Measurements from ENCODE around the gene TENM4. TPM values are rescaled to one million over a fixed set of nuclear protein-coding genes. Genes with fewer than 3 reads are reported as not detected.

Gene TENM4
- total RNA-seq, 1 donor from 2014 or later: not detected

DNA sequence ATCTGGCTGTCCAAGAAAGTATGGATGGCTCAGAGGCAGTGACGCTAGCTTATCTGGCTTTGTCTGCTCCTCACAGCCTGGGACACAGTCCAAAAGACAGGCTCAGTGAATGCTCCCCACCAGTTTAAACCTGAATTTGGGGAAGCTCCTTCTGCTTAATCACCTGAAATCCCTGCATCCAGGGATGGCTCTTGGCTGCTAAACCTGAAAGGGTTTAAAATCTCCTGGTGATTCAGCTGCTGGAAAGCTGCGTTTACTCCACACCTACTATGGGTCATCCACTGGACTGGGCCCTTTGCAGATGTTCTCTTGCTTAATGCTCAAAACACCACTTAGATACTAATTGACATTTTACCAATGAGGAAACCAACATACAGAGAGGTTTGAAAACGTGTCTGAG, 564.2 kb downstream of the TENM4 start:
- H3K4me3 Mint-ChIP-seq (ENCODE audit: low read depth): no peak overlapping the region

DNA sequence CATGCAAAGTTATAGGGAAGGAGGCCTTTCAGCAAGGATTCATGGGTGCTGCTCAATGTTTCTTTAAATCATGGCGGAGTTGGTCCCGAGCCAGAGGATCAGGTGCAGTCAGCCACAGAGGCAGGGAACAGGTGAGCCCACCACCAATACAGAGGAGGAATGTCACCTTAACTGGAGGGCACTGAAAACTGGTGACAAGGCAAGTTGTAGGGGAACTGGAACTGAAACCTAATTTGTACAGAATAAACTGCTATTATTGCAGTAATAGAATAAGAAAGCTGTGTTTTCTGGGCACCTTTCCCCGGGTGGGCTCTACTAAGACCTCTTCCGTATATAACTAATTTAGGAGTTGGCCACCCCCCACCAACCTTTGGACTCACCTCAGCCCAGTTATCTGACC, 570.2 kb downstream of the TENM4 start:
- Mint-ChIP-seq H3K4me3 (ENCODE audit: low read depth) (no peak overlapping the region), H3K36me3 (ENCODE audit: low read depth) (no peaks in the 10 kb centered on the region), H3K27ac (no peak overlapping the region), H3K27me3 (ENCODE audit: low read depth) (peaks cover 8% of the 10 kb centered on the region), H3K4me1 (ENCODE audit: low read depth) (no peaks in the 10 kb centered on the region), H3K9me3 (no peaks in the 10 kb centered on the region)
- intact Hi-C loops (cut with micrococcal nuclease): no loop called here
- no peak for DNase-seq (ENCODE audit: low spot score)

More for the DNA sequence above, 564.2 kb downstream of the TENM4 start:
- Mint-ChIP-seq H3K9me3 (peaks cover 9% of the 10 kb centered on the region), H3K4me1 (ENCODE audit: low read depth) (no peaks in the 10 kb centered on the region), H3K36me3 (ENCODE audit: low read depth) (no peaks in the 10 kb centered on the region), H3K27me3 (ENCODE audit: low read depth) (no peaks in the 10 kb centered on the region), H3K27ac (no peak overlapping the region)
- DNase-seq (ENCODE audit: low spot score): no peak
- intact Hi-C loops (cut with micrococcal nuclease): no loop called here

GRCh38 chr11:78869293-78869692, 571.5 kb downstream of the TENM4 start:
- intact Hi-C loops (cut with micrococcal nuclease): no loop called here
- H3K27me3 Mint-ChIP-seq (ENCODE audit: low read depth): peaks cover 8% of the 10 kb centered on the region
- H3K9me3 Mint-ChIP-seq: no peaks in the 10 kb centered on the region
- H3K27ac Mint-ChIP-seq: no peak overlapping the region
- DNase-seq (ENCODE audit: low spot score): no peak
- H3K36me3 Mint-ChIP-seq (ENCODE audit: low read depth): no peaks in the 10 kb centered on the region
- H3K4me3 Mint-ChIP-seq (ENCODE audit: low read depth): no peak overlapping the region
- H3K4me1 Mint-ChIP-seq (ENCODE audit: low read depth): no peaks in the 10 kb centered on the region

- H3K27me3 Mint-ChIP-seq (ENCODE audit: low read depth): peaks cover 8% of the 10 kb centered on the region
- H3K4me1 Mint-ChIP-seq (ENCODE audit: low read depth): no peaks in the 10 kb centered on the region
- H3K9me3 Mint-ChIP-seq: no peaks in the 10 kb centered on the region
- no peak overlapping the region for H3K4me3 Mint-ChIP-seq (ENCODE audit: low read depth)
- intact Hi-C loops (cut with micrococcal nuclease): no loop called here
- no peak for DNase-seq (ENCODE audit: low spot score)
- H3K27ac Mint-ChIP-seq: no peak overlapping the region
- H3K36me3 Mint-ChIP-seq (ENCODE audit: low read depth): no peaks in the 10 kb centered on the region
Measured at GRCh38 chr11:78868563-78868962, 572.3 kb downstream of the TENM4 start.

DNA sequence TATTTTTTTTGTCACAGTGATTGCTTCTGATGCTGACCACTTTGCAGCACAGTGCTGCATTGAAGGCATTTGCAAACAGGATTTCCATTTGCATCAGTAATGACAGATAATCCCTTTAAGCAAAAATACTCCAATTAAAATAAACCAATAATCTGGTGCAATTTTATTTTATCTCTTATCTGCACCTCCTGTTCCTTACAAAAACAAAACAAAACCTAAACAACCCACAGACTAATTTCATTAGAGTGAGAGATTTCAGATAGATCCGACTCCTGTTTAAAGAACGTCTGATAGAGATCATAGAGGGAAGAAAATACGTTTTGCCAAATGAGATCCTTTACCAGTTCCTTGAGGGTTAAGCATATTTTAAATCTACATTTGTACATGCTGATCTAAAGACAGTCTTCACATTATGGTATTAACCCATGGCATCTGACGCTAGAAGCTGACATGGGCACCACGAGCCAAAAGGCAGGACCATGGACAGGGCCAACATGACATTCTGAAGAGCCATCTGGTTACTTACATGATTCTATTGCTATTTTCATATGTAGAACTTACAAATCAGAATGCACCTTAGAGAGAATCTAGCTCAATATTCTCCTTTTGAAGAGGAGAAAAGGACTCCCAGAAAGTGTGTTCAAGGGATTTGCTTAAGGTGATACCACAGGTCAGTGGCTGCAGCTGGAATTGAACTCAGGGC, 580.0 kb downstream of the TENM4 start:
- Mint-ChIP-seq H3K36me3 (ENCODE audit: low read depth) (no peaks in the 10 kb centered on the region), H3K4me1 (ENCODE audit: low read depth) (no peaks in the 10 kb centered on the region), H3K9me3 (no peaks in the 10 kb centered on the region), H3K27ac (no peak overlapping the region), H3K4me3 (ENCODE audit: low read depth) (no peak overlapping the region), H3K27me3 (ENCODE audit: low read depth) (peaks cover 2% of the 10 kb centered on the region)
- no peak for DNase-seq (ENCODE audit: low spot score)
- intact Hi-C loops (cut with micrococcal nuclease): no loop called here

DNA sequence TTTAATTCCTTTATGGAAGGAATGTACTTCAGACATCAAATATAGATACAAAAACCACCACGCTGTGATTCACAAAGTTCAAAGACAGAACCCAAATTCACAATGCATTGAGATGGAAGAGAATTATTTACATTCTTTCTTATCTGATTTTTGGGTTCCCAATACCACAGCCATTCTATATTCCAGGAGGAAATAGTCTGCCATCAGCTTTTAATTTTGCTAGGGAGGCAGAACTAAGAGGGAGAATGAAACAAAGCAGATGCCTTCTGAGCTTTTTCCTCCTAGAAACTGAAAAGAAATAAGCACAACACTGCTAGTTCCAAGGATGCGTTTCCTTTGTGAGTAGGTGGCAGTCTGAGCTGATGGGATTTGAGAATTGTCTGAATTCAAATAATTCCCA, 583.1 kb downstream of the TENM4 start:
- Mint-ChIP-seq H3K36me3 (ENCODE audit: low read depth) (no peaks in the 10 kb centered on the region), H3K4me1 (ENCODE audit: low read depth) (no peaks in the 10 kb centered on the region), H3K27me3 (ENCODE audit: low read depth) (peaks cover 2% of the 10 kb centered on the region), H3K27ac (no peak overlapping the region), H3K4me3 (ENCODE audit: low read depth) (no peak overlapping the region), H3K9me3 (no peaks in the 10 kb centered on the region)
- no peak for DNase-seq (ENCODE audit: low spot score)
- intact Hi-C loops (cut with micrococcal nuclease): no loop called here

GRCh38 chr11:78856211-78856610, 584.6 kb downstream of the TENM4 start:
- H3K9me3 Mint-ChIP-seq: no peaks in the 10 kb centered on the region
- H3K27me3 Mint-ChIP-seq (ENCODE audit: low read depth): peaks cover 2% of the 10 kb centered on the region
- intact Hi-C loops (cut with micrococcal nuclease): no loop called here
- H3K36me3 Mint-ChIP-seq (ENCODE audit: low read depth): no peaks in the 10 kb centered on the region
- no peak overlapping the region for H3K27ac Mint-ChIP-seq
- no peaks in the 10 kb centered on the region for H3K4me1 Mint-ChIP-seq (ENCODE audit: low read depth)
- H3K4me3 Mint-ChIP-seq (ENCODE audit: low read depth): no peak overlapping the region
- no peak for DNase-seq (ENCODE audit: low spot score)

DNA sequence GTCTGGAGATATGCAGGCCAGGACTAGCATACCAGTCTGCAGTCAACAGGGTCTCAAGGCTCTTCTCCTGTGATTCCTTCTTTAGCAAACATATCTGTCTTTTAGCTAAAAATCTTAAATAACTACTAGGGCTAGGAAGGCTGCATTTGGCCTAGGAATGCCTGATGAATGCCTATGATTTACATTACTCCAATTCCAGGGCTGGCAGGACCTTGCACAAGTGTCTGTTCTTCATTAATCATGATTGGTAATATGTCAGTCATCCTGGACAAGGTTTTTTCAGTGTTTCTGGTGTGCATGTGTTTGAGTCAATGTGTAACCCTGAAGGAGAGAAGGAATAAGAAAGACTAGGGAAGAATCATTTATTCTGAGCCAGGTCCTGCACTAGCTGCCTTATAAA, 585.7 kb downstream of the TENM4 start:
- H3K4me3 Mint-ChIP-seq (ENCODE audit: low read depth): no peak overlapping the region
- H3K4me1 Mint-ChIP-seq (ENCODE audit: low read depth): no peaks in the 10 kb centered on the region
- intact Hi-C loops (cut with micrococcal nuclease): no loop called here
- no peaks in the 10 kb centered on the region for H3K9me3 Mint-ChIP-seq
- no peak overlapping the region for H3K27ac Mint-ChIP-seq
- DNase-seq (ENCODE audit: low spot score): no peak
- no peaks in the 10 kb centered on the region for H3K36me3 Mint-ChIP-seq (ENCODE audit: low read depth)
- peaks cover 2% of the 10 kb centered on the region for H3K27me3 Mint-ChIP-seq (ENCODE audit: low read depth)

DNA sequence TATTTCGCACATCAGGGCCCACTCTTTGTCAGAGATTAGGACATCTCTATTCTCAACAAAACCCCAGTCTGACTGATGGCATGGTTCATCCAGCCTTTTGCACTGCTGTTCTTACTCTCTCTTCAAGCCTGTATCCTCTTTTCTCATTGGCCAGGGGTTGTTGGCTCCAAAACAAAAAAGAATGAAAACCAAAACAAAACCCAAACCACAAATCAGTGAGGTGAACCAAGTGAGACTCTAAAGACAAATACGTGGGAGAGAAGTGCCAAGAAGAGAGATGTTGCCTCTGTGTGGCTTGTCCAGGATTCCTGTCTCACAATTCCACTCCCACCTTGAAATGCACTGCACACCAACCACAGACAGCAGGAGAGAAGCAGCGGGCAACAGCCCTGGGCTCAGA, 587.3 kb downstream of the TENM4 start:
- intact Hi-C loops (cut with micrococcal nuclease): no loop called here
- H3K36me3 Mint-ChIP-seq (ENCODE audit: low read depth): no peaks in the 10 kb centered on the region
- no peak for DNase-seq (ENCODE audit: low spot score)
- no peaks in the 10 kb centered on the region for H3K4me1 Mint-ChIP-seq (ENCODE audit: low read depth)
- peaks cover 1% of the 10 kb centered on the region for H3K27me3 Mint-ChIP-seq (ENCODE audit: low read depth)
- H3K9me3 Mint-ChIP-seq: no peaks in the 10 kb centered on the region
- no peak overlapping the region for H3K27ac Mint-ChIP-seq
- H3K4me3 Mint-ChIP-seq (ENCODE audit: low read depth): no peak overlapping the region

- intact Hi-C loops (cut with micrococcal nuclease): no loop called here
- Mint-ChIP-seq H3K4me1 (ENCODE audit: low read depth) (no peaks in the 10 kb centered on the region), H3K36me3 (ENCODE audit: low read depth) (no peaks in the 10 kb centered on the region), H3K4me3 (ENCODE audit: low read depth) (no peak overlapping the region), H3K27me3 (ENCODE audit: low read depth) (no peaks in the 10 kb centered on the region), H3K9me3 (no peaks in the 10 kb centered on the region), H3K27ac (no peak overlapping the region)
- no peak for DNase-seq (ENCODE audit: low spot score)
Measured at GRCh38 chr11:78851878-78852586, 588.8 kb downstream of the TENM4 start.

DNA sequence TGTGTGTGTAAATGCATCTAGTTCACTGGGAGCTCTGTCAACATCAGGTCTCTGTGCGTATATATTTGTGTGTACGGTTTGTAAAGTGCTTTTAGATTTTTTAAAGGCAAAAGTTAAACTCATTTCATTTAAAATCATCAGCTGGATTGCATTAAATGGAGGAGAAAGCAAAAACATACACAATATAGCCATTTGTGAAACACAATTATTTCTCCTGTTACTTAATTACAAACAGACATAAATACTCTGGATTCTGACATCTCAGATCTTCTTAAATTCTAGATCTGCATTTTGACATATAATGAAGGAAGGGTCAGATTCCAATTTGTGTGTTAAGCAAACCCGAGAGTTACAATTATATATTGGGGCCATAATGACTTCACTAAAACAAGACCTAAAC, 590.8 kb downstream of the TENM4 start:
- Mint-ChIP-seq H3K9me3 (no peaks in the 10 kb centered on the region), H3K27me3 (ENCODE audit: low read depth) (no peaks in the 10 kb centered on the region), H3K4me3 (ENCODE audit: low read depth) (no peak overlapping the region), H3K36me3 (ENCODE audit: low read depth) (no peaks in the 10 kb centered on the region), H3K27ac (no peak overlapping the region), H3K4me1 (ENCODE audit: low read depth) (no peaks in the 10 kb centered on the region)
- intact Hi-C loops (cut with micrococcal nuclease): no loop called here
- DNase-seq (ENCODE audit: low spot score): no peak

DNA sequence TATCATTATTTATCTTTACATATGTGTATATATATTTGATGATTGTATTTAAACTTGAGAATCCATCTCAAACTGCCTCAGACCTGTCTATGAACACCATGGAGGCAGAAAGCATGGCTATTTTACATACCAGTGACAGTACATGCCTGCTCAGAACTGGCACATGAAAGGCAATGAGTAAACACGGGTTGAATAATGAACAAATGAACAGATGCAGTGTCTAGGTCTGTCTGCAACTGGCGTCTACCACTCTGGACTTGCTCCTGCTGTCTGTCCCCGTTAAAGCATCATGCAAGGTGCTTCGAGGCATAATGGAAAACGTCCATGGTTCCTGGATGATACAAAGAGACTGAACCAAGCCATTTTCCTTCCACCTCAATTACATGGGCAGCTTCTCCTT, 594.6 kb downstream of the TENM4 start:
- Mint-ChIP-seq H3K27ac (no peak overlapping the region), H3K27me3 (ENCODE audit: low read depth) (no peaks in the 10 kb centered on the region), H3K4me3 (ENCODE audit: low read depth) (no peak overlapping the region), H3K36me3 (ENCODE audit: low read depth) (no peaks in the 10 kb centered on the region), H3K9me3 (no peaks in the 10 kb centered on the region), H3K4me1 (ENCODE audit: low read depth) (no peaks in the 10 kb centered on the region)
- no peak for DNase-seq (ENCODE audit: low spot score)
- intact Hi-C loops (cut with micrococcal nuclease): no loop called here

DNA sequence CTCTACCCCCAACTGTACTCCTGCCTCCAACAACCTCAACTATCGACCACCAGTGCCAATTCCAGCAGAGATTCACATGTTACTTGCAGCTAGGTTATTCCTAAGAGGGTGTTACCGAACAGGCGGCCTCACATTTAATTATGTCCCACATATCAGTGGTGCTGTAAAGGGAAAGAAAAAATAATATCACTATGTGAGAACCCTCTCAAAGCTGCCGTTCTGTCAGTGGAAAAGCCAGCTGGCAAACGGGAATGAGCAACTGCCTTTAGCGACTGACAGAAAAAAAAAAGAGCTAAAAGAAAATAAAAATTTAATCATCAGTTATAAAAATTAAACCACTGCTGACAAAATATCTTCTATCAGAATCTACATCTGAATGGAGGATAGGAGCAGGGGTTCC, 595.3 kb downstream of the TENM4 start:
- Mint-ChIP-seq H3K4me1 (ENCODE audit: low read depth) (no peaks in the 10 kb centered on the region), H3K27me3 (ENCODE audit: low read depth) (no peaks in the 10 kb centered on the region), H3K9me3 (no peaks in the 10 kb centered on the region), H3K4me3 (ENCODE audit: low read depth) (no peak overlapping the region), H3K36me3 (ENCODE audit: low read depth) (no peaks in the 10 kb centered on the region), H3K27ac (no peak overlapping the region)
- intact Hi-C loops (cut with micrococcal nuclease): no loop called here
- DNase-seq (ENCODE audit: low spot score): no peak

Measured in activated T-helper 2 cell treated with anti-CD3 and anti-CD28 coated beads, Interferon-gamma antibody, Interleukin-2, Interleukin-4, amounts not matched to agents 10 μg/mL and 5 μg/mL and 100 μg/mL, durations not matched to agents 14 hours and 24 hours and 36 hours (primary cell).